NCI-H1436 treated with DMSO at 0.1 percent for 48 hours (cell line): ENCODE data around the gene PAOX.
"Not testable (repeated sequence)": the region's sequence is repeated elsewhere in the genome, so short reads cannot be mapped to it uniquely, and the experiment has no call there.

Experiments
- DNase-seq: peaks from one replicate; lab custom pipeline; 2025; lab: John Stamatoyannopoulos, UW

The PAOX gene

GRCh38 chr10:133385214-133385613, 6.2 kb downstream of the PAOX start:
- no peak for DNase-seq

GRCh38 chr10:133386951-133387350, 7.9 kb downstream of the PAOX start:
- not testable (repeated sequence) for DNase-seq

- no peak for DNase-seq
Measured at GRCh38 chr10:133388236-133388972, 9.3 kb downstream of the PAOX start.

- DNase-seq, result no peak
Measured at GRCh38 chr10:133388973-133389818, 10.1 kb downstream of the PAOX start.

- DNase-seq, result no peak
Measured at GRCh38 chr10:133390597-133391248, 11.7 kb downstream of the PAOX start.

GRCh38 chr10:133391249-133391635, 12.2 kb downstream of the PAOX start:
- DNase-seq, result no peak

- no peak for DNase-seq
Measured at GRCh38 chr10:133391761-133392518, 12.9 kb downstream of the PAOX start.

GRCh38 chr10:133393401-133394063, 14.5 kb downstream of the PAOX start:
- DNase-seq, result no peak

- peak; percentile 75 for DNase-seq
Measured at GRCh38 chr10:133394064-133394663, 15.1 kb downstream of the PAOX start, which contains the start of gene MTG1. Gene MTG1, plus strand, starts transcription at chr10:133394157. Its CDS starts 64 bp downstream, at chr10:133394221.

- DNase-seq, result no peak
Measured at GRCh38 chr10:133394801-133395221, 15.7 kb downstream of the PAOX start.

GRCh38 chr10:133396035-133396624, 17.1 kb downstream of the PAOX start:
- no peak for DNase-seq

- DNase-seq, result no peak
Measured at GRCh38 chr10:133397938-133398337, 18.9 kb downstream of the PAOX start.

- no peak for DNase-seq
Measured at GRCh38 chr10:133399123-133399601, 20.1 kb downstream of the PAOX start.

GRCh38 chr10:133400624-133401424, 21.8 kb downstream of the PAOX start:
- DNase-seq, result no peak

- no peak for DNase-seq
Measured at GRCh38 chr10:133401500-133401899, 22.4 kb downstream of the PAOX start.

- no peak for DNase-seq
Measured at GRCh38 chr10:133401981-133402725, 23.1 kb downstream of the PAOX start.

- no peak for DNase-seq
Measured at GRCh38 chr10:133403359-133403758, 24.3 kb downstream of the PAOX start.

GRCh38 chr10:133403784-133404183, 24.7 kb downstream of the PAOX start:
- DNase-seq, result no peak

GRCh38 chr10:133405272-133405671, 26.2 kb downstream of the PAOX start:
- DNase-seq, result no peak
